ENCODE results near the gene COLQ.

DNA sequence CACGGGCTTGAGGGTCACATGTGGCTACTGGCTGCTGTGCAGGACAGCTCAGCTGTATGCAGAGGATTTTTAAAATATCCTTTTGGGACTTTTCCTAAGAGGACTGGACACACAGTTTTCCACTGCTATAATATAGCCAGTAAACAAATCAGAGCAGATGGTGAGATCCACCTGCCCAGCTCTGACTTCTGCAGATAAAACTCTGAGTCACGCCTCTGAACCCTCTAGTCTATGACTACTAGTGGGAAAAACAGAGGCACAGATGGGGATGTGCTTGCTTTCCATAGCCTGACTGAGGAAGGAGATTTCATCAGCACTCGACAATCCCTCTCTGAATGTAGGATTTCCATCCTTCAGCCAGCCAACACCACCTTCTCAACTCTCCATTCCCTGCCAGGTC, 45.1 kb downstream of the COLQ start:
- TF ChIP-seq, protein P1, sequence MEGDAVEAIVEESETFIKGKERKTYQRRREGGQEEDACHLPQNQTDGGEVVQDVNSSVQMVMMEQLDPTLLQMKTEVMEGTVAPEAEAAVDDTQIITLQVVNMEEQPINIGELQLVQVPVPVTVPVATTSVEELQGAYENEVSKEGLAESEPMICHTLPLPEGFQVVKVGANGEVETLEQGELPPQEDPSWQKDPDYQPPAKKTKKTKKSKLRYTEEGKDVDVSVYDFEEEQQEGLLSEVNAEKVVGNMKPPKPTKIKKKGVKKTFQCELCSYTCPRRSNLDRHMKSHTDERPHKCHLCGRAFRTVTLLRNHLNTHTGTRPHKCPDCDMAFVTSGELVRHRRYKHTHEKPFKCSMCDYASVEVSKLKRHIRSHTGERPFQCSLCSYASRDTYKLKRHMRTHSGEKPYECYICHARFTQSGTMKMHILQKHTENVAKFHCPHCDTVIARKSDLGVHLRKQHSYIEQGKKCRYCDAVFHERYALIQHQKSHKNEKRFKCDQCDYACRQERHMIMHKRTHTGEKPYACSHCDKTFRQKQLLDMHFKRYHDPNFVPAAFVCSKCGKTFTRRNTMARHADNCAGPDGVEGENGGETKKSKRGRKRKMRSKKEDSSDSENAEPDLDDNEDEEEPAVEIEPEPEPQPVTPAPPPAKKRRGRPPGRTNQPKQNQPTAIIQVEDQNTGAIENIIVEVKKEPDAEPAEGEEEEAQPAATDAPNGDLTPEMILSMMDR (optimal IDR thresholded peaks at IDR 0.05 in 1 of 3, IDR thresholded peaks at IDR 0.05 in 1 of 3, conservative IDR thresholded peaks at IDR 0.05 in 1 of 3; ENCODE audit: extremely low read depth in 1 of 3, insufficient read depth in 2 of 3, low read length in 3 of 3) = no peak
- TF ChIP-seq EZH2 (IDR thresholded peaks at IDR 0.05; ENCODE audit: low read length) = no peak

Measured in keratinocyte (primary cell).